Superior temporal gyrus (tissue), 1 donor: ENCODE data around the gene SYT11.
"Not testable (repeated sequence)": the region's sequence is repeated elsewhere in the genome, so short reads cannot be mapped to it uniquely, and the experiment has no call there.

Experiments
- DNase-seq: peaks from one replicate; pipeline ENCODE4 v3.0.0-alpha.2; 2016; ENCODE audit errors: extremely low spot score

The SYT11 gene

GRCh38 chr1:155859234-155859829 is at the start of gene SYT11:
Gene SYT11 (plus strand): TSS chr1:155859567. CDS start chr1:155859762, 195 bp downstream.
- peak; percentile 99 for DNase-seq

GRCh38 chr1:155812878-155813277 is 46.5 kb upstream of the SYT11 start:
- DNase-seq, result no peak

- no peak for DNase-seq
Observed at GRCh38 chr1:155813672-155814071, 45.7 kb upstream of the SYT11 start.

- no peak for DNase-seq
Observed at GRCh38 chr1:155816351-155816750, 43.0 kb upstream of the SYT11 start.

- no peak for DNase-seq
Observed at GRCh38 chr1:155827450-155827849, 31.9 kb upstream of the SYT11 start.

GRCh38 chr1:155831279-155831976 is 27.9 kb upstream of the SYT11 start:
- DNase-seq, result no peak

GRCh38 chr1:155833665-155834295 is 25.6 kb upstream of the SYT11 start:
- DNase-seq, result no peak

GRCh38 chr1:155834296-155834926 is 25.0 kb upstream of the SYT11 start:
- no peak for DNase-seq

- not testable (repeated sequence) for DNase-seq
Observed at GRCh38 chr1:155834927-155835399, 24.4 kb upstream of the SYT11 start.

- DNase-seq, result no peak
Observed at GRCh38 chr1:155835548-155835947, 23.8 kb upstream of the SYT11 start.

GRCh38 chr1:155840386-155840785 is 19.0 kb upstream of the SYT11 start:
- no peak for DNase-seq

- DNase-seq, result no peak
Observed at GRCh38 chr1:155844860-155845421, 14.4 kb upstream of the SYT11 start.

GRCh38 chr1:155847823-155848529 is 11.4 kb upstream of the SYT11 start:
- DNase-seq, result no peak

- no peak for DNase-seq
Observed at GRCh38 chr1:155850345-155850744, 9.0 kb upstream of the SYT11 start.

- DNase-seq, result no peak
Observed at GRCh38 chr1:155856257-155856974, 3.0 kb upstream of the SYT11 start.

- DNase-seq, result peak; percentile 97
Observed at GRCh38 chr1:155856975-155857930, 2.1 kb upstream of the SYT11 start, which contains the start of gene GON4L. Gene GON4L (minus strand): TSS chr1:155857214. CDS start chr1:155853780, 3,434 bp downstream.

- DNase-seq, result no peak
Observed at GRCh38 chr1:155858800-155859233, 550 bp upstream of the SYT11 start.

- DNase-seq, result peak; percentile 93
Observed at GRCh38 chr1:155859881-155860871, 809 bp downstream of the SYT11 start.
